ENCODE results near the gene HIVEP3. TPM values are rescaled to one million over a fixed set of nuclear protein-coding genes. Genes with fewer than 3 reads are reported as not detected.
A peak's percentile ranks its signal among the peaks of the same experiment; 100 is the strongest.

HIVEP3 gene
- total RNA-seq, 1 experiment from 2014 or later = 11.0 TPM

DNA sequence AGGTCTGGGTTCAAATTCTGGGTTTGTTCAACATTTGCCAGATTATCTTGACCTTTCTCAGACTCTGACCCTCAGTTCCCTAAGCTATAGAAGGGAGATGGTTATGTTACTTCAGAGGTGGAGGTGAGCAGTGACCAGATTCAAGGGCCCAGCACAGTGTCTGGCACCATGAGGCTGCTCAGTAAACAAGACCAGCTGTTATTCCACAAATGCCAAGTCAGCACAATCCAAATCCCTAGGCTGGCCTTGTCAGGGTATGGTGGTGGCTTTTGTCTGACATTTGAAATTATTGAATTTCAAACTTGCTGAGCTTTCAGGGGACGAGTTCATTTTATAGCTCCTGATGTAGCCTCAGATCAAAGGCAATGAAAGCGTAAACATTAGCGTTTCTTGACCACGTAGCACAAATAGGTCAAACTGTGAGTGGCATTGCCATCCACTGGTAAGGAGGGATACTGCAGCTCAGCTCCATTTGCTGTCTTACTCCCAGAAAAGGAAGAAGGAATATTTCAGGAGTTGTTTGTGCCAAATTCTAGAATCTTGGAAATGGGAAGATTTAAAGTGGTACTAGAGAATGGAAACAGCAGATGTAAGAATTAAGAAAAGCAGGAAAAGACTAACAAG, 339.9 kb downstream of the HIVEP3 start:
- Histone ChIP-seq H3K9me2 (ENCODE audit: insufficient read depth) (no peaks in the 10 kb centered on the region), H3K4me3 (no peak overlapping the region), H3K4me2 (no peak overlapping the region), H3K36me3 (ENCODE audit: low read depth) (no peaks in the 10 kb centered on the region), H3K27ac (no peak overlapping the region), H3K9me3 (ENCODE audit: insufficient read depth, low read depth) (no peaks in the 10 kb centered on the region), H3F3A (ENCODE audit: insufficient read depth, low read depth) (no peaks in the 10 kb centered on the region), H3K27me3 (ENCODE audit: insufficient read depth, low read depth) (no peaks in the 10 kb centered on the region), H3K79me2 (ENCODE audit: low read depth) (no peaks in the 10 kb centered on the region), H3K4me1 (replicated peaks; ENCODE audit: insufficient read depth) (peaks cover 5% of the 10 kb centered on the region), H2AFZ (no peak overlapping the region), H4K20me1 (ENCODE audit: insufficient read depth) (no peaks in the 10 kb centered on the region)
- ChIA-PET POLR2A (ENCODE audit: unreplicated experiment) (no interaction called here), CTCF (interaction anchor here (0.9 kb wide), 1 partner anchor 146 kb away, joined by 3 read pairs; no protein-coding TSS in a partner anchor)
- no peak for DNase-seq
- BruUV-seq (replicated peaks) = no TSS peak
- TF ChIP-seq EZH2 (IDR thresholded peaks at IDR 0.05; ENCODE audit: low read depth) = no peak
- TF ChIP-seq, protein P1, sequence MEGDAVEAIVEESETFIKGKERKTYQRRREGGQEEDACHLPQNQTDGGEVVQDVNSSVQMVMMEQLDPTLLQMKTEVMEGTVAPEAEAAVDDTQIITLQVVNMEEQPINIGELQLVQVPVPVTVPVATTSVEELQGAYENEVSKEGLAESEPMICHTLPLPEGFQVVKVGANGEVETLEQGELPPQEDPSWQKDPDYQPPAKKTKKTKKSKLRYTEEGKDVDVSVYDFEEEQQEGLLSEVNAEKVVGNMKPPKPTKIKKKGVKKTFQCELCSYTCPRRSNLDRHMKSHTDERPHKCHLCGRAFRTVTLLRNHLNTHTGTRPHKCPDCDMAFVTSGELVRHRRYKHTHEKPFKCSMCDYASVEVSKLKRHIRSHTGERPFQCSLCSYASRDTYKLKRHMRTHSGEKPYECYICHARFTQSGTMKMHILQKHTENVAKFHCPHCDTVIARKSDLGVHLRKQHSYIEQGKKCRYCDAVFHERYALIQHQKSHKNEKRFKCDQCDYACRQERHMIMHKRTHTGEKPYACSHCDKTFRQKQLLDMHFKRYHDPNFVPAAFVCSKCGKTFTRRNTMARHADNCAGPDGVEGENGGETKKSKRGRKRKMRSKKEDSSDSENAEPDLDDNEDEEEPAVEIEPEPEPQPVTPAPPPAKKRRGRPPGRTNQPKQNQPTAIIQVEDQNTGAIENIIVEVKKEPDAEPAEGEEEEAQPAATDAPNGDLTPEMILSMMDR (conservative IDR thresholded peaks at IDR 0.05) = peak; percentile 64
- intact Hi-C loops (cut with micrococcal nuclease; ENCODE audit: unreplicated experiment) = loop anchor here (5.0 to 10.0 kb wide), 4 partner anchors 83 to 376 kb away; no protein-coding TSS in a partner anchor

DNA sequence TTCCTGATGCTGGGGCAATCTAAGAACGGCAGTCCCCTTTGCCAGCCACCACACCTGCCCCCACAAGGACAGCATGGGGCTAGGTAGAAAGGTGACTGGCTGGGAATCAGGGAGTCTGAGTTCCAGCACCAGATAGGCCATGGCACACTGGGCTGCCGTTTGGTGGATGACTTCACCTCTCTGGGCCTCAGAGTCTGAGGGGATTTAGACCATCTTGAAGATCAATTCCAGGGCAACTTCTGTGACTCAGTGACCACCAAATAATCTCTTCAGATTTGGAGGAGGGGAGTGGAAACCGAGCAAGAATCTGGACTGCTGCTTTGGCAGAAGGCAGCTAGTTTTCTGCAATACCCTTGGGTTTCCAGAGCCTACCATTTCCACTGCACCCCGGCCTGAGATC, 342.1 kb downstream of the HIVEP3 start:
- no peaks in the 10 kb centered on the region for H3K9me3 ChIP-seq (ENCODE audit: insufficient read depth, low read depth)
- H3K36me3 ChIP-seq (ENCODE audit: low read depth) = no peaks in the 10 kb centered on the region
- no peaks in the 10 kb centered on the region for H4K20me1 ChIP-seq (ENCODE audit: insufficient read depth)
- no peaks in the 10 kb centered on the region for H3K9me2 ChIP-seq (ENCODE audit: insufficient read depth)
- ChIA-PET CTCF (no interaction called here), POLR2A (ENCODE audit: unreplicated experiment) (no interaction called here)
- H3K79me2 ChIP-seq (ENCODE audit: low read depth) = no peaks in the 10 kb centered on the region
- H3K4me3 ChIP-seq = no peak overlapping the region
- H3K4me1 ChIP-seq (replicated peaks; ENCODE audit: insufficient read depth) = peaks cover 5% of the 10 kb centered on the region
- intact Hi-C loops (cut with micrococcal nuclease; ENCODE audit: unreplicated experiment) = loop anchor here (5.0 to 10.0 kb wide), 4 partner anchors 86 to 378 kb away; no protein-coding TSS in a partner anchor
- no peak for DNase-seq
- H3K4me2 ChIP-seq = no peak overlapping the region
- BruUV-seq (replicated peaks) = no TSS peak
- no peaks in the 10 kb centered on the region for H3F3A ChIP-seq (ENCODE audit: insufficient read depth, low read depth)
- H2AFZ ChIP-seq = no peak overlapping the region
- no peaks in the 10 kb centered on the region for H3K27me3 ChIP-seq (ENCODE audit: insufficient read depth, low read depth)
- TF ChIP-seq, protein P1 (conservative IDR thresholded peaks at IDR 0.05) = no peak
- TF ChIP-seq EZH2 (IDR thresholded peaks at IDR 0.05; ENCODE audit: low read depth) = no peak
- no peak overlapping the region for H3K27ac ChIP-seq

DNA sequence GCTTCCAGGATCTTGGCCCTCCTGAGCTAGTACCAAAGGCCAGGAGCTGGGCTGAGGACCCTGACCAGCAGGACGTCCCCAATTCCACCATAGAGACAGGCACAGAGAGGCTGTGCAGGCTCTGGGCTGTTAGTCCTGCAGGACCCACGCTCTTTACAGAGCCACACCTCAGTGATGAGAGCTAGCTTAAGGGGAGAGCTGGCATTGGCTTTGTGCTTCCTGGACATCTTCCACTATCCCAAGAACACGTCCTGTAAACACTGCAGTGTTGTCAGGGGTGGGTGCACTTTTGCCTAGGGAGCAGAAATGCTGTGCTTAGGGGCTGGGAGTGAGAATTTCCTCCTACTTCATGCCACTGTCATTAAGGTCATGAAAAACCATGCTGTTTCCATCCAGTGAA, 342.5 kb downstream of the HIVEP3 start:
- no peak overlapping the region for H3K4me3 ChIP-seq
- no peaks in the 10 kb centered on the region for H3K9me2 ChIP-seq (ENCODE audit: insufficient read depth)
- no peak for DNase-seq
- ChIA-PET CTCF (no interaction called here), POLR2A (ENCODE audit: unreplicated experiment) (no interaction called here)
- intact Hi-C loops (cut with micrococcal nuclease; ENCODE audit: unreplicated experiment) = loop anchor here (5.0 to 10.0 kb wide), 4 partner anchors 86 to 379 kb away; no protein-coding TSS in a partner anchor
- no peaks in the 10 kb centered on the region for H3K27me3 ChIP-seq (ENCODE audit: insufficient read depth, low read depth)
- no peak overlapping the region for H3K27ac ChIP-seq
- no peaks in the 10 kb centered on the region for H3K79me2 ChIP-seq (ENCODE audit: low read depth)
- no peaks in the 10 kb centered on the region for H4K20me1 ChIP-seq (ENCODE audit: insufficient read depth)
- TF ChIP-seq, protein P1 (conservative IDR thresholded peaks at IDR 0.05) = no peak
- TF ChIP-seq EZH2 (IDR thresholded peaks at IDR 0.05; ENCODE audit: low read depth) = no peak
- no peaks in the 10 kb centered on the region for H3K9me3 ChIP-seq (ENCODE audit: insufficient read depth, low read depth)
- H3K4me2 ChIP-seq = no peak overlapping the region
- no TSS peak for BruUV-seq (replicated peaks)
- no peaks in the 10 kb centered on the region for H3K36me3 ChIP-seq (ENCODE audit: low read depth)
- H3F3A ChIP-seq (ENCODE audit: insufficient read depth, low read depth) = no peaks in the 10 kb centered on the region
- H2AFZ ChIP-seq = no peak overlapping the region
- H3K4me1 ChIP-seq (replicated peaks; ENCODE audit: insufficient read depth) = peaks cover 5% of the 10 kb centered on the region
